Activated CD4-positive, alpha-beta memory T cell treated with anti-CD3 and anti-CD28 coated beads for 36 hours (primary cell): Measurements from ENCODE around the gene LIX1. TPM values are rescaled to one million over a fixed set of nuclear protein-coding genes. Genes with fewer than 3 reads are reported as not detected.

Experiments
- CTCF ChIA-PET: fragments of 350-600 bp; sonication (Branson Sonifier 250); formaldehyde crosslinking; loops from one replicate; lab custom pipeline; 2021; ENCODE audit warnings: antibody characterized with exemption, inconsistent platforms; lab: Charles Lee
- POLR2A ChIA-PET: fragments of 350-600 bp; sonication (Branson Sonifier 250); formaldehyde crosslinking; loops from one replicate; lab custom pipeline; 2021; ENCODE audit warnings: antibody characterized with exemption; lab: Charles Lee
- DNase-seq: peaks from one replicate; pipeline ENCODE4 v3.0.0-alpha.2; 2020
- H3K27ac Mint-ChIP-seq: one replicate; pipeline ENCODE4 v1.8.0; 2021; ENCODE audit warnings: mixed read lengths
- H3K27me3 Mint-ChIP-seq: one replicate; pipeline ENCODE4 v1.8.0; 2021; ENCODE audit warnings: mixed read lengths
- H3K36me3 Mint-ChIP-seq: one replicate; pipeline ENCODE4 v1.8.0; 2021; ENCODE audit warnings: mixed read lengths
- H3K4me1 Mint-ChIP-seq: one replicate; pipeline ENCODE4 v1.8.0; 2021; ENCODE audit warnings: low read depth, mixed read lengths
- H3K4me3 Mint-ChIP-seq: one replicate; pipeline ENCODE4 v1.8.0; 2021; ENCODE audit warnings: mild to moderate bottlenecking, mixed read lengths
- H3K9me3 Mint-ChIP-seq: one replicate; pipeline ENCODE4 v1.8.0; 2021; ENCODE audit warnings: mixed read lengths
- intact Hi-C: fragments of 100-400 bp; cut with micrococcal nuclease; formaldehyde crosslinking; loops from one replicate; pipeline ENCODE4 v1.15.1; 2023
- total RNA-seq, 2 experiments: library from RNA; stranded (reverse); gene quantifications; one replicate each; pipeline ENCODE4 v1.2.3, GENCODE V29; 2021

LIX1 gene
- total RNA-seq, 2 experiments from 2014 or later = not detected

GRCh38 chr5:97121848-97122247 lies 20.6 kb downstream of the LIX1 start:
- Mint-ChIP-seq H3K4me3 (no peak overlapping the region), H3K27ac (no peak overlapping the region), H3K4me1 (no peaks in the 10 kb centered on the region), H3K9me3 (no peaks in the 10 kb centered on the region), H3K36me3 (no peaks in the 10 kb centered on the region), H3K27me3 (peaks cover 9% of the 10 kb centered on the region)
- ChIA-PET POLR2A (no interaction called here), CTCF (no interaction called here)
- DNase-seq = no peak
- intact Hi-C loops = no loop called here

DNA sequence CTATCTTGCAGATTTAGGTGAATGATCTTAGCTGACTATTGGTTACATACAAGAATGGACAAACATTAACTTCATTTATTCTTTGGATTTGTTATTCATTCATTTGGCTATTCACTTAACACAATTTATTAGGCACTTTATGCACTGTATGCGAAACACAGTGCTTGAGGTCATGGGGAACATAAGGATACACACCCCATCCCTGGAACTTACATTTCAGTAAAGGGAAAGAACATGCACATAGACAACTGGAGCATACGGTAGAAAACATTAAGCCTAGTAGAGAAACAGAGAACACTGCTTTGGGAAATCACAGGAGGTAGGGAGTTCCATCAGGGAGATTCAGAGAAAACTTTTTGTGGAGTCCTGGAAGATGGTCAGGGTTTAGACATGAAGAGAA lies 22.2 kb downstream of the LIX1 start:
- peaks cover 6% of the 10 kb centered on the region for H3K27me3 Mint-ChIP-seq
- no peaks in the 10 kb centered on the region for H3K9me3 Mint-ChIP-seq
- no peak overlapping the region for H3K4me3 Mint-ChIP-seq
- H3K36me3 Mint-ChIP-seq = no peaks in the 10 kb centered on the region
- no peak overlapping the region for H3K27ac Mint-ChIP-seq
- POLR2A ChIA-PET = no interaction called here
- intact Hi-C loops = no loop called here
- DNase-seq = no peak
- CTCF ChIA-PET = no interaction called here
- H3K4me1 Mint-ChIP-seq = no peaks in the 10 kb centered on the region

DNA sequence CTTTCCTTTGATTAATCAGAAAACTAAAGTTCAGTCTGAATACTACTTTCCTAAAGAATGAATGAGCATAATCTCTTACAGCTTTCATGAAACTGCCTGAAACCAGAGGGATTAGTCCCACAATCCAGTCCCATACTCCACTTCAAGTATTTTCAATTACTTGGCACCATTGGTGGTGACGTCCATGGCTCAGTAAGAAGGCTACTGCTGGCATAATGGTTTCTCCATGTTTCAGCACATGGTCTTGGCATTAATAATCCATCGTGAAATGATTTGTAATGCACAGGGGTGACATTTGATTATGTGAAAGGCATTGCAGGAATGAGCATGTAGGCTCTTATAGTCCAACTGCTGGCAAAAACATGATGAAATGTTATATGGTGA lies 23.4 kb downstream of the LIX1 start:
- ChIA-PET CTCF (no interaction called here), POLR2A (no interaction called here)
- peaks cover 6% of the 10 kb centered on the region for H3K27me3 Mint-ChIP-seq
- no peak overlapping the region for H3K4me3 Mint-ChIP-seq
- intact Hi-C loops = no loop called here
- H3K4me1 Mint-ChIP-seq = no peaks in the 10 kb centered on the region
- H3K36me3 Mint-ChIP-seq = no peaks in the 10 kb centered on the region
- no peaks in the 10 kb centered on the region for H3K9me3 Mint-ChIP-seq
- no peak overlapping the region for H3K27ac Mint-ChIP-seq
- no peak for DNase-seq

DNA sequence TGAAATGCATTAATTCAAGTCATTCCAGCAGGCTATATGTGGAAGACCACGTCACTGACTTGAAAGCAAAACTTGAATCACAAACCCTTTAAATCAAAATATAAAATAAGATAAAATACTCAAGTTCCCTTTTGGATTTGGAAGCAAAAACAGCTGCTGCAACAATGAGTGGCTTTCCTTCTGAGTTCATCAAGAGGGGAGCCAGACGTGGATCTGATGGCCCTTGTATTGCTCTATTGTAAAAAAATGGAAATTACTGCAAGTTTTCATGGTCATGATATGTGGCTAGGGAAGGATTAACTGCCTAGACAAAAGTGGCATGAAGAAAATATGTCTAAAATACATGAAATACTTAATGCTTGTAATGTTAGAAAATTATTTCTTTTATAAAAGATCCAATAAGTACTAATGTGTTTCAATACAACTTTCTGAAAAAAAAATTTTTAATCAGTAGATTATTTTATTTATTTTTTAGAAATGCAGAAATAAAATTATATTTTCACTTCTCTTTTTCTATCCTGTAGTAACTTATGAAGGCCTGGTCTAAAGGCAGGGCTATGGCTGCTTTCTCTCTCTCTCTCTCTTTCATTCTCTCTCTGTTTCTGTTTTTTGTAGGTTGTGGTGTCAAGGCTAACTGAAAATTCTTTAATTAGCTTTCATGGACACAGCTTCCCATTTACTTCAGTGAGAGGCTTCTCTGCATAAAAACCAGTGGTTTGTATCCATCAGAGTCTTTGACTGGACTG lies 24.0 kb downstream of the LIX1 start:
- ChIA-PET CTCF (no interaction called here), POLR2A (no interaction called here)
- H3K4me3 Mint-ChIP-seq = no peak overlapping the region
- H3K27me3 Mint-ChIP-seq = peaks cover 3% of the 10 kb centered on the region
- H3K4me1 Mint-ChIP-seq = no peaks in the 10 kb centered on the region
- H3K27ac Mint-ChIP-seq = no peak overlapping the region
- no peaks in the 10 kb centered on the region for H3K36me3 Mint-ChIP-seq
- intact Hi-C loops = no loop called here
- no peaks in the 10 kb centered on the region for H3K9me3 Mint-ChIP-seq
- no peak for DNase-seq

DNA sequence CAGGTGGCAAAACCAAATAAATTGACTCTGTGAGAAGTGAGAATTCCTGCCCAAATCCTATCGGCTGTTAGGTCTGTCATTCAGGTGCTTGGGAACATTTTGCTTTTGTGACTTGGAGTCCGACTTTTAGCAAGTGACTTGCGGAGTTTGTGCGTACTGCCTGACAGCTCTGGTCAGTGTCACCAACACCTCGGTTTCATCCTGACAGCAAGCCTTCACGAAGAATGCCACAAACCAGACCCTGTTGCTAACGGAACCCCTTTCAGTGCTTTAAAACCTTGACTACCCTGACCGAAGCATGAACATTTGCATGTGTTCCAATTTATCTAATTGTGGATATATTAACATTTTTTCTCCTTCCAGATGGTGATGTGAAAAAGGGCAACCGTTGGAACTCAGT lies 26.5 kb downstream of the LIX1 start:
- H3K9me3 Mint-ChIP-seq = no peaks in the 10 kb centered on the region
- POLR2A ChIA-PET = no interaction called here
- H3K27ac Mint-ChIP-seq = no peak overlapping the region
- no peaks in the 10 kb centered on the region for H3K27me3 Mint-ChIP-seq
- H3K36me3 Mint-ChIP-seq = no peaks in the 10 kb centered on the region
- no peaks in the 10 kb centered on the region for H3K4me1 Mint-ChIP-seq
- intact Hi-C loops = no loop called here
- CTCF ChIA-PET = interaction anchor here (1.0 to 1.9 kb wide), 2 partner anchors 12 to 364 kb away, joined by 4 to 6 read pairs; no protein-coding TSS in a partner anchor
- no peak overlapping the region for H3K4me3 Mint-ChIP-seq
- DNase-seq = no peak

DNA sequence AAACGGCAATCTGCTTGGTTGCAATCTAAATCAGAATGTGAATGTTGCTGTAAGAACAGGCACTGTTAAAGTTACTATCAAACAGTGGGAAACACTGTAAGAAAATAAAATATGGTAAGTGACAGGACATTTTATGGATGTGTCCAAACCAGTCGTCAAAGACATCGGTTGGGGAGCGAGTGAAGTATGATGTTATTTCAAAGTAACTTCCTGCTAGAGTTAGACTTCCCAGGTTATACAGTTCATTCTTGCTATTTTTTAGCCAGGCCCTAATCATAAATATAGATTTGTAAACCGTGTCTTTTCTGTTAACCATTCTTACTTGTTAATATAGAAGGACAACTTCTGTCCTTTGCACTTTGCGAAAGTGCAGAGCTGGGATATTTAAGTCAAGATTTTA lies 30.2 kb downstream of the LIX1 start:
- H3K4me1 Mint-ChIP-seq = no peaks in the 10 kb centered on the region
- CTCF ChIA-PET = interaction anchor here (0.7 to 1.4 kb wide), 2 partner anchors 30 to 115 kb away, joined by 3 to 5 read pairs; no protein-coding TSS in a partner anchor
- no peak for DNase-seq
- H3K27me3 Mint-ChIP-seq = peaks cover 2% of the 10 kb centered on the region
- no peak overlapping the region for H3K4me3 Mint-ChIP-seq
- intact Hi-C loops = no loop called here
- no peaks in the 10 kb centered on the region for H3K9me3 Mint-ChIP-seq
- H3K36me3 Mint-ChIP-seq = no peaks in the 10 kb centered on the region
- no peak overlapping the region for H3K27ac Mint-ChIP-seq
- POLR2A ChIA-PET = no interaction called here

- H3K9me3 Mint-ChIP-seq = no peaks in the 10 kb centered on the region
- H3K27ac Mint-ChIP-seq = no peak overlapping the region
- H3K4me1 Mint-ChIP-seq = no peaks in the 10 kb centered on the region
- no peak overlapping the region for H3K4me3 Mint-ChIP-seq
- CTCF ChIA-PET = no interaction called here
- H3K36me3 Mint-ChIP-seq = no peaks in the 10 kb centered on the region
- intact Hi-C loops = no loop called here
- no peak for DNase-seq
- peaks cover 2% of the 10 kb centered on the region for H3K27me3 Mint-ChIP-seq
- POLR2A ChIA-PET = no interaction called here
Observed at GRCh38 chr5:97111616-97112015, 30.8 kb downstream of the LIX1 start.

- Mint-ChIP-seq H3K4me3 (no peak overlapping the region), H3K27me3 (peaks cover 2% of the 10 kb centered on the region), H3K36me3 (no peaks in the 10 kb centered on the region), H3K4me1 (no peaks in the 10 kb centered on the region), H3K9me3 (no peaks in the 10 kb centered on the region), H3K27ac (no peak overlapping the region)
- POLR2A ChIA-PET = interaction anchor here (0.5 kb wide), 1 partner anchor 144 kb away, joined by 3 read pairs; no protein-coding TSS in a partner anchor
- no peak for DNase-seq
- CTCF ChIA-PET = no interaction called here
- intact Hi-C loops = no loop called here
Observed at GRCh38 chr5:97111004-97111403, 31.4 kb downstream of the LIX1 start.

- intact Hi-C loops = no loop called here
- CTCF ChIA-PET = interaction anchor here (0.7 kb wide), 1 partner anchor 418 kb away, joined by 3 read pairs; no protein-coding TSS in a partner anchor
- Mint-ChIP-seq H3K4me1 (no peaks in the 10 kb centered on the region), H3K36me3 (no peaks in the 10 kb centered on the region), H3K4me3 (no peak overlapping the region), H3K27me3 (peaks cover 5% of the 10 kb centered on the region), H3K27ac (no peak overlapping the region), H3K9me3 (no peaks in the 10 kb centered on the region)
- POLR2A ChIA-PET = no interaction called here
- DNase-seq = no peak
Observed at GRCh38 chr5:97107318-97107717, 35.1 kb downstream of the LIX1 start.

DNA sequence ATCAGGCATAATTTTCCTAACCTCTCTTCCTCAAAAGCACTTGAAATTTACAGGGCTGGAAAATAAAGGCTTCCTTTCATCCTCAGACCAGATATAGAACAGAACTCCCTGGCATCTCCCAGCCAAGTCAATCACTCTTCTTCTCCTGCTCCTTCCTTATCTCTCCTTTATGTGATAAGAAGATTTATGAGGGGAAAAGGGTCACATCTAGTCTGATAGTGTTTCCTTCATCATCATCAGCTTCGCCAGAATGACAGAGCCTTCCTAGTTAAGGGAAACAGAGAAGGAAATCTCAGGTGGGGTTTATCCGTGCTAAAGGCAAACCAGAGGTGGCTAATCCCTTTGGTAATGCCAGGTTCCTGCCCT lies 36.2 kb downstream of the LIX1 start:
- peaks cover 5% of the 10 kb centered on the region for H3K27me3 Mint-ChIP-seq
- no peaks in the 10 kb centered on the region for H3K36me3 Mint-ChIP-seq
- no peak overlapping the region for H3K27ac Mint-ChIP-seq
- H3K4me1 Mint-ChIP-seq = no peaks in the 10 kb centered on the region
- POLR2A ChIA-PET = no interaction called here
- no peak overlapping the region for H3K4me3 Mint-ChIP-seq
- H3K9me3 Mint-ChIP-seq = no peaks in the 10 kb centered on the region
- no peak for DNase-seq
- CTCF ChIA-PET = no interaction called here
- intact Hi-C loops = no loop called here

DNA sequence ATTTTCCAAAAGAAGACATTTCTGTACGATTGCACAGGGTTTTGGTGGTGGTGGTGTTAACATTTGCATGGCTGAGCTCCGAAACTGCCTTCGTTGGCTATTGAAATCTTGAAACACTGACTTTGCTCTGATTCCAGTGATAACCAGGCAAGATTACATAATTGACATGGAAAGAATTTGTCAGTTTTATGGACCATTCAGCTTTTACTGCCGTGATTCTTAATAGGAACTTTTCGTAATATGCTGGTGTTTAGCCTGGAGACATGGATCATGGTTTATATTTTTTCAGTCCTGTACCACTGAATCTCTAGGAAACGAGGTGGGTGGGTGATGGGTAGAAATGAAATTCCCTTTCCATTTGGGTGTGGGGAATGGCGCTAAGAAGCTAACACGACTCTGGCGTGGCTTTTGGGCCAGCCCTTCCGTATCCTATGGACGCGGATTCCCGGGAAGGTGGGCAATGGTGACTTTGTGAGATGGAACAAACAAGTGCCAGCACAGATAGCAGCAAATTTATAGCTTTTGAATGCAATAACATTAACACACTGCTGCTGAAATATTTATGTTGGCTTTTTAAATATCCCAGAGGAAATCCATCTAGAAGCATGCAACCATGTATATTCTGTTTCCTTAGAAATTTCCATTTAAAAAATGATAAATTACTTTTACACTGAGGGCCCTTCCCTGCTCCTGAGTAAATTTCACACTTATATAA lies 36.8 kb downstream of the LIX1 start:
- DNase-seq = no peak
- ChIA-PET CTCF (no interaction called here), POLR2A (interaction anchor here (0.6 kb wide), 1 partner anchor 230 kb away, joined by 5 read pairs; no protein-coding TSS in a partner anchor)
- H3K27me3 Mint-ChIP-seq = peaks cover 5% of the 10 kb centered on the region
- intact Hi-C loops = no loop called here
- no peaks in the 10 kb centered on the region for H3K36me3 Mint-ChIP-seq
- no peaks in the 10 kb centered on the region for H3K9me3 Mint-ChIP-seq
- H3K4me3 Mint-ChIP-seq = no peak overlapping the region
- H3K4me1 Mint-ChIP-seq = no peaks in the 10 kb centered on the region
- H3K27ac Mint-ChIP-seq = no peak overlapping the region

DNA sequence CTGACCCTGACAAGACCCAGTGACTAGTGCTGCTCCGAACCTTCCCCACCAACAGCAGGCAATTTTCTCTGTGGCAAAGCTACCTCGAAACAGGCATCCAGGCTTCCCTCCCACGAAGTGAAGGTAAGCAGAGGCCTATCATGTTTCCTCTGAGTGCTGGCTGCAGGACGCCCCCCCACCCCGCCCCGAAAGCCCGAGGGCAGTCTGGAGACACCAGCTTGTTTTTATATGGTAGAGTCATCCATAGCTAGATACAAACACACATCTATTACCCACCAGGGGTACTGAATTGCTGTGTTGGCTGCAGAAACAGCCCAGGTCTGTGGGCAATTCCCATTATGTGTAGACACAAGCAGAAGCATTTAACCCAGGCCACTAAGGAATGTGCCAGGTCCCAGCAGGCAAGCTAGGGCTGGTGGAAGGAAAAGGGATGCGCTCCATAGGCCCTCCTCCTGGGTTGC lies 40.4 kb downstream of the LIX1 start:
- no peak overlapping the region for H3K27ac Mint-ChIP-seq
- ChIA-PET POLR2A (no interaction called here), CTCF (interaction anchor here (0.9 kb wide), 1 partner anchor 105 kb away, joined by 5 read pairs; no protein-coding TSS in a partner anchor)
- no peaks in the 10 kb centered on the region for H3K36me3 Mint-ChIP-seq
- H3K27me3 Mint-ChIP-seq = peaks cover 14% of the 10 kb centered on the region
- H3K4me1 Mint-ChIP-seq = no peaks in the 10 kb centered on the region
- H3K9me3 Mint-ChIP-seq = no peaks in the 10 kb centered on the region
- DNase-seq = no peak
- intact Hi-C loops = no loop called here
- no peak overlapping the region for H3K4me3 Mint-ChIP-seq
